HuH-7.5 (cell line): ENCODE data around the gene NKX6-2.
"Not testable (repeated sequence)": the region's sequence is repeated elsewhere in the genome, so short reads cannot be mapped to it uniquely, and the experiment has no call there.

Experiments
- DNase-seq: peaks from one replicate; pipeline ENCODE4 v3.0.0; 2011; ENCODE audit warnings: low spot score

The NKX6-2 gene

DNA sequence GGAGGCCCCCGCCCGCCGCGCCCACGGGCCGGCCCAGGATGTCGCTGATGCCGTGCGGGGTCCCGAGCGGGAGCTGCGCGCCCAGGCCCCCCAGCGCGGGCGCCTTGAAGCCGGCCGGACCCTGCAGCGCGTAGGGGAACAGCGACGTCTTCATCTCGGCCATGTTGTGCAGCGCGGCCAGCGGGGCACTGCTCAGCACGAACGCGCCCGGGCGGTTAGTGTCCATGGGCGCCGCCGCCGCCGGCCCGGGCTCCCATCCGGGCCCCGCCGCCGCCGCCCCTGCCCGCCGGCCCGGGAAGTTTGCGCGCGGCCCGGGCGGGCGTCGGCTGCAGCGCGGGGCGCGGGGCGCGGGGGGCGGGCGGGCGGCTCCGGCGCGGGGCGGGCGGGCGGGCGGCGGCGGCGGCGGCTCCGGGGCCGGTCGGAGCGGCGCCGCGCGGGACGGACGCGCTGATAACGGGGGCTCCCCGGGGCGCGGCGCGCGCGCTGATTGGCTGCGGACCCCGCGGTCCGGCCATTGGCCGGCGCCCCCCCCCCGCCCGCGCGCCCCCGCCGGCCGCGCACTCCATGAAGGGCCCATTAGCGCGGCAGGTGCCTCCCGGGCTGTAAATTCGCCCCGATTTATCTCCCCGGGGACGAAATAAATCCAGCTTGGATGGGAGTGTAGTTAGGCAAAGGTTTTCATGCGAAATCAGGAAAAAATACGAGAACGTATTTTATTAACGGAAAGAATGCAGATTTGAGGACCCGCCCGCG is at the start of gene NKX6-2:
Gene NKX6-2 (minus strand): TSS at position 425 of the 753 bp plus-strand sequence. CDS start 199 bp downstream, at position 226.
- DNase-seq, result no peak

DNA sequence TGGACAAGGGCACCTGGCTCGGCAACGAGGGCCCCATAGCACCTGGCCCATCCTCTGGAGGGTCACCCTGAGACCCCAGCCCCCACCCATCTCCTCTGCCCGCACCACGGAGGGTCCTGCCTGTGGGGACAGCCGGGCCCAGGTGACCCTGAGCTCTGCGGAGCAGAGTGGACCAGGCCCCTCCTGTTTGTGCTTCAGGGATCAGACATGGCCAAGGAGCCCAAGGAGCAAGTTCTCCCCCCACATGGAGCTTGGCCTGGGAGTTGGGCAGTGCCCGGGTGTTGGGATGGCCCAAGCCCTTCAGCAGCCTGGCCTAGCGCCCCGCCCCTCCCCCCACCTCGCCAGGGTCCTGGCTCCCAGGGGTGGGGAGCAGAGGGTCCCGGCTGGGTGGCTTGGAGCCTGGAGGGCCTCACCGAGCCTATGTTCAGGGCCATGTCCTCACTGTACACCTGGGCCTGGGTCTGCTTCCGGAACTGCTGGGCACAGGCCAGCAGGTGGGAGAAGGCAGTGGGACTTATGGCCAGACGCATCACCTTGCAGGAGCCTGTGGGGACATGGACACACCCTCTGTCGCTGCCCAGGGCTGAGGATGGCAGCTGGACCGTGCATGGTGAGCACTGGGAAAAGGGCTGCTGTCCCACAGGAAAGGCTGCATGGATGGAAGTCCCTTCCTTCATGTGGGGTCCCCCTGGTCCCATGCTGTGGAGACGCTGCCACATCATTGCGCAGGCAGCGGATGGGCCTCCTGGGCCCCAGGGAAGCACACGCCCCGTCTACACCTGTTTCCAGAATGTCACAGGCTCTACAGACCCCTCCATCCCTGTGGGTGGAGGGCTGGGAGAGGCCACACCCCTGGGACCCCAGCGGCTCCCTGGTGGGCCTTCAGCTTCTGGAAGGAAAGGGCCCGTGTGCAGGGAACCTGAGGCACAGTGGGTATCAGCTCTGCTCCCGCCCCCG is 49.2 kb upstream of the NKX6-2 start:
- DNase-seq, result no peak

DNA sequence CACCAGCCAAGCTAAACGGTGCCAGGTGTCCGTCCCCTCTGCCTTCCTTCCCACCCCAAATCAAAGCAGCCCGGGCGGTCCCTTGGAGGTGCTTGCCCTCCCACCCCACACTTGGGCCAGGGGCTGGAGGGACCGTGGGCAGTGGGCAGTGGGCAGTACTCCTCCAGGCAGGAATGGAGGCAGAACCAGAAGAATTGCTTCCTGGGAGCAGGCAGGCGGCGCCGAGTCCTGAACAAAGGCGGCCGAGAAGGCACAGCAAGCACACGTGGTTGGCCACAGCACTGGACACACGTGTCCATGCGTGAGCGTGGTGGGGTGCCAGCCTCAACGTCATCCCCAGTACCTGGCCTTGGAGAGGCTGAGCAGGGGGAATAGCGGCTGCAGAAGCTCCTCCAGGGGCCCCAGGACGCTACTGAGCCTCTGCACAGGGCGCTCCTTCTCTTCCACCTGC is 48.4 kb upstream of the NKX6-2 start:
- no peak for DNase-seq

DNA sequence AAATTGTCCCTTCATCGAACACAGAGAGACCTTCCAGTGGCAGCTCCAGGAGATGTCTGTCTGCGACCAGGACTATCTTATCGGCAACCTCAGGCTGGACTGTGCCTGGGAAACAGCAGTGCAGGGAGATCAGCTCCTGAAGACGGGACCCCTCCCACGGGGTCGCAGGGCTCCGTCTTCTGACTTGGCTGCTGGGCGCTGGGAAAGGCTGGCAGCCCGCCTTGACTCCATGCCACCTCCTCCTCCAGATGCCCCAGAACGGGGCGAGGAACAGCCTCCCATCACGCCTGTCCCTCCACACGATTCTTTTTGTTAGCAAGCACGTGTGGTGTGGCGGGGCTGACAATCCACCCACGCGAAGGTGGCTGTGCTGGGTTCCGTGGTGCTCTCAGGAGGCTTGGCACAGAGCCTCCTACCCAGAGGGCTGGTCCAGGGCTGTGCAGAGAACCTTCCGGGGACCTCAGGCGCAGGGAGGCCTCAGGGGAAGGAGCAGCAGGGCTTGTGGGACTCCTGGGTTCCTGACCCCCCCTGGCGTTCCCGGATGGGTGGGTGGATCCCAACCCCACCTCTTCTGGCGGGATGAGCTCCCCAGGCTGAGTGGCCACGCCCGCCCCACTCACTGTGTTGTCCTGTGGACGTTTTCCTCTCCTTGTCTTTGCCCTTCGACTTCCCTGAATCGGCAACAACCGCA is 47.6 kb upstream of the NKX6-2 start:
- no peak for DNase-seq

DNA sequence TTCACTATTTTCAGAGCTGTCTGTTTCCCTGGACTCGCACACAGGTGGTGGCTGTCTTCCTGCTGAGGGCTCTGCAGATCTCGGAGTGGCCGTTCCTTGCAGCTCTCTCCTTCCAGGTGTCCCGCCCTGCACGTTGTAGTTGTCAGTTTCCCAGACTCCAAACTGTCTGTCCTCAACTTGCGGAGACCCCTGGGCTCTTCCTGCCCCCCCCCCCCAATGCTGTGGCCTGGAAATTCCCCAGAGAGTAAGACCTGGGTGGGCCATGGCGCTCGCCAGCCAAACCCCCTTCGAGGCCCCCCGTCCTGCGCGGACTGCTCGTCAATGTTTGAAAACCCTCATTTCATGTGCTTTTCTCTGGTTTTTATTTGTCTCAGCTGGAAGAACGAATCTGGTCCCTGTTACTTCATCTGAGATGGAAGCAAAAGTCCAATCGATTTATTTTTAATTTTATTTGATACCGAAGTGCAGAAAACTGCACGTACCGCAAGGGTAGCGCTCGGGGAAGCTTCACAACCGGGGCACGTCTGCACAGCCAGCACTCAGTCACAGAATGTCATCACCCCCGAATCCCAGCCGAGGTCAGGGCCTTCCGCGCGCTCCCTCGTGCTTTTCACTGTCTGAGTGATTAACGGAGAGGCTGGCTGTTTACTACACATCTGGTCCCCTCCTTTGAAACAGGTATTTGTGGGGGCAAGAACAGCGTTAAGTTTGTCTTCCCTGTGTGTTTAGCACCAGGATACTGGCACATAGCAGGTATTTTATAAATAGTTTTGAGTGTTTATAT is 46.4 kb upstream of the NKX6-2 start:
- DNase-seq, result no peak

DNA sequence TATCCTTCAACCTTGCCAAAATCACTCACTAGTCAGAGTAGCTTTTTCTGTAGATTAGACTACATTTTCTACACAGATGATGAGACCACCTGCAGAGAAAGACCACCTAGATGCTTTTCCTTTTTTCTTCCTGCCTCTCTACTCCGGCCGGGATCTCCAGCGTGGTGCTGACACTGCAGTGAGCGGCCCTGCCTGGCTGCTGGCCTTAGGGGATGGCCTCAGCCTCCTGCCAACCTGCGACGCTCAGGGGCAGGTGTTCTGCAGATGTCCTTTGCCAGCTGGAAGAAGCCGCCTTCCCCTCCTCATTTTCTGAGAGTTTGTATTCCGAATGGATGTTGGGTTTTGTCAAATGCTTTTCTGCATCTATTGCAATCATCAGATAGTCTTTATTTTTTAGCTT is 43.5 kb upstream of the NKX6-2 start:
- DNase-seq, result no peak

DNA sequence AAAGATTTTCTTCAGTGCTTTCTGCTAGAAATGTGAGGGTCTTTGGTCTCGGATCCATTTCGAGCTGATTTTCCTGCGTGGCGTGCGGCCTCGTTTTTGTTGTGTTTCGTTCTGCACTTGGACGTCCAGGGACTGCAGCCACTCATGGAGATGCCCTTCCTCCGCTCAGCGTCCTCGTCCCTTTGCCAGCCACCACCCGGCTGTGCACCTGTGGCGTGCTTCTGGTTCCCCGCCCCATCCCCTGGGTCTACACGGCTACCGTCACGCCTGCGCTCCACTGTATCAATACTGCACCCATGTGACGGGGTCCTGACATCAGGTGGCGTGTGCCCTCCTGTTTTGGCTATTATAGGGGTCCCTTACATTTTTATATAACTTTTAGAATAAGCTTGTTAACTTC is 42.7 kb upstream of the NKX6-2 start:
- no peak for DNase-seq

DNA sequence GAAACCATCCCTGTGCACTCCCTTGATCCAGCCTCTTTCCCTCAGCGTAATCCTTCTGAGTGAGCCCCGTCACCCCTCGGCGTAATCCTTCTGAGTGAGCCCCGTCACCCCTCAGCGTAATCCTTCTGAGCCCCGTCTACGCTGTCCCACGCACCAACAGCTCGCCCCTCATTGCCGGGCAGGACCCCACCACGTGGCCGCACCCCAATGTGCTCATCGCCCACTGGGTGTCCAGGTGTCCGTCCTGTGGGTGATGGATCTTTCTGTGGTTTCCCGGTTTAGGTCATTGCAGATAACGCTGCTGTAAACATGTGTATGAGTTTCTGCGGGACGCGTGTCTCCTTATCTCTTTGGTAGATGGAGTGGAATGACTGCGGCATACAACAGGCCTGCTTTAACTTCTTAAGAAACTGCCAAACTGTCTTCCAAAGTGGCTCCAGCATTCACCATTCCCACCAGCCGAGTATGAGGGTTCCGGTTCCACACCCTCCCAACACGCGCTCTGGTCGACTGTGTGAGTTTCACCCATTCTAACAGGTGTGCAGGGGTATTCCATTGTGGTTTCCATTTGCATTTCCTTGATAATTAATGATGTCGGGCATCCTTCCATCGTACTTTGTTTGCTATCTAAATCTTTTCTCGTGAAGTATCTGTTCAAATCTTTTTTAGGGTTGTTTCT is 42.1 kb upstream of the NKX6-2 start:
- no peak for DNase-seq

DNA sequence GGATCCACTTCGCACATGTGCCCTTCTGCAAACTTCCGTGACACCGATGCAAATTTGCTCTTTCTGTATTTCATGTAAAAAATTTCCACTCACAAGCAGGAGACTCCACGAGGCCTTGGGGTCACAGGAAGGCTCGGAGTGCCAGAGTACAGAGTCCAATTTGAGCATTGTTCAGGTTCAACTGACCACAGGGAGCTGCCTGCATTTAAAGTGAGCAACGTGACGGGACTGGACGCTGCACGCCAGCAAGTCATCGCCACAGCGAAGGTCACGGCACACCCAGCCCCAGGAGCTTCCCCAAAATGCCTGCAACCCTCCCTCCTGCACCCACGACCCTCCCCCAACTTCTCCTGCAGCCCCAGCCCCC is 41.5 kb upstream of the NKX6-2 start:
- DNase-seq, result no peak

DNA sequence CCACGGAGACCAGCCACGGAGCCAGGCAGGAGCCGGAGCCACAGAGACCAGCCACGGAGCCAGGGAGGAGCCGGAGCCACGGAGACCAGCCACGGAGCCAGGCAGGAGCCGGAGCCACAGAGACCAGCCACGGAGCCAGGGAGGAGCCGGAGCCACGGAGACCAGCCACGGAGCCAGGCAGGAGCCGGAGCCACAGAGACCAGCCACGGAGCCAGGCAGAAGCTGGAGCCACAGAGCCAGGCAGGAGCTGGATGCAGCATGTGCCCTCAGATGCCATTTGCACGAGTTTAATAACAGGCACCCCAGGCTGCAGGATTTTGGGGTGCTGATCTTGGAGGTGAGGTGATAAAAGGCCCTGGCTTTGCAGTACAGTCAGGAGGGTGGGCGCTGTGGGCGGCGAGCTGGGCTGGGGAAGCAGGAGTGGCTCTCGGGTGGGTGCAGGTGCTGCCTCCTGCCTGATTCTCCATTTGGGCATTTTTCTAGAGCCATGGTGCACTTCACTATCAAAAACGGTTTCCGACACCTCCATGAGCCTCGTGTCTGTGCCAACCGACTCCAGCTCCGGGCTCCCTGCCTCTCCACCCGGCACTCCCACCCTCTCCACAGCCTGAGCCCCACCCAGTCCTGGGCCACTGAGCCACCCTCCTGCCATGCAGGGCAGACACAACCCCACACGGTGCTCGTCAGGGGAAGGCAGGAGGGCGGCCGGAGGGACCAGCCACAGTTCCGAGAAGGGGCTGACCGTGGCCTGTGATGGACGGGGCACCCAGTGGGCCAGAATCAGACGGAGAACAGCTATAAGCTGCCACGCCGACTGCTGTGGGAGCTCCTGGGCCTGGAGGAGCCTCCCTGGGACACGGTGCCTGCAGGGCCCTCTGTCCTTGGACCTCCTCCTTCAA is 40.8 kb upstream of the NKX6-2 start:
- no peak for DNase-seq

DNA sequence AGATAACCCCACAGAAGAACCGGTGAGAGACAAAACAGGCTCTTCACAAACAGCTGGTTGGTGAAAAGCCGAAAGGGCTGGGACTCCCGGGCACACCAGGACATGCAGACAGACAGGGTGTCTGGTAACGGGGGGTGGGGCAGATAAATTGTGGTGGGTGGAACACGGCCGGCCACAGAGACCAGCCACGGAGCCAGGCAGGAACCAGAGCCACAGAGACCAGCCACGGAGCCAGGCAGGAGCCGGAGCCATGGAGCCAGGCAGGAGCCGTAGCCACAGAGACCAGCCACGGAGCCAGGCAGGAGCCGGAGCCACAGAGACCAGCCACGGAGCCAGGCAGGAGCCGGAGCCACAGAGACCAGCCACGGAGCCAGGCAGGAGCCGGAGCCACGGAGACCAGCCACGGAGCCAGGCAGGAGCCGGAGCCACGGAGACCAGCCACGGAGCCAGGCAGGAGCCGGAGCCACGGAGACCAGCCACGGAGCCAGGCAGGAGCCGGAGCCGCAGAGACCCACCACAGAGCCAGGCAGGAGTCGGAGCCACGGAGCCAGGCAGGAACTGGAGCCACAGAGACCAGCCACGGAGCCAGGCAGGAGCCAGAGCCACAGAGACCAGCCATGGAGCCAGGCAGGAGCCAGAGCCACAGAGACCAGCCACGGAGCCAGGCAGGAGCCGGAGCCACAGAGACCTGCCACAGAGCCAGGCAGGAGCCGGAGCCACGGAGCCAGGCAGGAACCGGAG is 40.0 kb upstream of the NKX6-2 start:
- DNase-seq, result not testable (repeated sequence)

DNA sequence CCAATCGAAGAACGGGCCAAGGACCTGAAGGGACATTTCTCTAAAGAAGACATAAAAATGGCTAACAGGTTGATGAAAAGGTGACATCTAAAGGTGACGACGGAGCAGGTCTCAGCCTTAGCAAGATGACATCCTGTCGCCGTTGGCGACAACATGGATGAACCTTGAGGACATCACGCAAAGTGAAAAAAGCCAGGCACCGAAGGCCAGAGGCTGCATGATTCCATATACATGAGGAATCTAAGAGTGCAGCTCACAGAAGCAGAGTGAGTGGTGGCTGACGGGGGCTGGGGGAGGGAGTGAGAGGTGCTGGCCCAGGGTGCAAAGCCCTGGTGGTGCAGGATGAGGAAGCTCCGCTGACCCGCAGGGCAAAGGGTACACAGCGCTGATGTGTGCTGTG is 34.1 kb upstream of the NKX6-2 start:
- DNase-seq, result no peak

DNA sequence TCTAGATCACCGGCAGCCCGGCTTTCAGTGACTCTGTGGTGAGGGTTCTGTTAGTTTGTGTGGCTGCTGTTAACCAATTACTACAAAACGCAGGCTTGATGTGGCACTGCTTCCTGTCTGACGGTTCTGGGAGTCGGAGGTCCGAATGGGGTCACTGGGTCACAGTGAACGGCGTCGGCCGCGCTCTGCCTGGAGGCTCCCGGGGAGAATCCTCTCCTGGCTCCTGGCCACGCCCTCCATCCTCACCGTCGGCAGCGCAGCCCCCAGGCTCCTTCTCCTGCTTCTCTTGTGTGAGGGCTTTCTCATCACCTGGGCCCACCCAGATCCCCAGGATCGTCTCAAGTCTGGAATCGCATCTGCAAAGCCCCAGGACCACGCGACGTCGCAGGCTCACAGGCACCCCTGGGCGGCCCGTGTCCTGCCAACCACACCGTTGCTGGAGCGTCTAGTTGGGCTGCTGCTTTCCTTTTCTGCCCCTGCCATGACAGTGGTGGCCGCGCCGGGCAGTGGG is 31.8 kb upstream of the NKX6-2 start:
- DNase-seq, result no peak

DNA sequence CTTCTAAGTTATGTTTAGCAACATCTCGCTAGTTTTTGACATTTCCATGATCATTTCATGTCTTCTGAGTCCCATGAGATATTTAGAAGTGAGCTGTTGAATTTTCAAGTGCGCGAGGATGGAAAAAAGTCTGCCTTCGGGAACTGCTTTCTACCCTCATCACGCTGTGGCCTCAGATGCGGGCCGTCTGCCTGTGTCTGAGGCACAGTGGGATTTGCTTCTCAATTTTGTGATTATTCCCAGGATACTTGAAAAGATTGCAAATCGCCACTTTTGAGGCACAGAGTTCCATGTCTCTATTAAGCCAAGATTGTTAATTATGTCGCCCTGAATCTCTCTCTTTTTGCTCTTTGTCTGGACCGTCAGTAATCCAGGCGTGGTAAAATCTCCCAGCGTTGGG is 30.8 kb upstream of the NKX6-2 start:
- no peak for DNase-seq

DNA sequence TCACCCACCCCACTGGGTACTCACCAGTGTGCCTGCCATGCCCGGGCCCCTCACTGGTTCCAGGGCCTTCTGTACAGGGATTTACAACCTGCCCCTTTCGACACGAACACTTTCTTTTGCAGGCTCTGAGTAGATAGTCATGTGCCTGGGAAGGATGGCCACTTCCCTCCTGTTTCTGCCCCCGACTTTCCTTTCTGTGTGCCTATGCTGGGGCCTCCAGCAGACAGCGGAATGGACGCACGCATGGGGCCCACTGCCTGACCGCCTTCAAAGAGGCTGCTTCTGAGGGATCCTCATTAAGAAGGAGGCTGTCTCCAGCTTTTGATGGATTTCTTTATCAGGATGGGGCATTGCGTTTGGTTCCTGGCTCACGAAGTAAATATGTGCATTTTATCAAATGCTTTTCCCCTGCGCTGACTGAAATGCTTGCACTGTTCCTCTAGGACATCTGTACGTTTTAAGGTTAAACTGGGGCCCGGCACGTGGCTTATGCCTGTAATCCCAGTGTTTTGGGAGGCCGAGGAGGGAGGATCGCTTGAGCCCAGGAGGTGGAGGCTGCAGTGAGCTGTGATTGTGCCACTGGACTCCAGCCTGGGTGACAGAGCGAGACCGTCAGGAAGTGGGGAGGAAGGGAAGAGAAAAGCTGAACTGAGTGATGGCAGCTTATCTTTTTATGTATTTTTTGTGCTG is 29.4 kb upstream of the NKX6-2 start:
- DNase-seq, result no peak

DNA sequence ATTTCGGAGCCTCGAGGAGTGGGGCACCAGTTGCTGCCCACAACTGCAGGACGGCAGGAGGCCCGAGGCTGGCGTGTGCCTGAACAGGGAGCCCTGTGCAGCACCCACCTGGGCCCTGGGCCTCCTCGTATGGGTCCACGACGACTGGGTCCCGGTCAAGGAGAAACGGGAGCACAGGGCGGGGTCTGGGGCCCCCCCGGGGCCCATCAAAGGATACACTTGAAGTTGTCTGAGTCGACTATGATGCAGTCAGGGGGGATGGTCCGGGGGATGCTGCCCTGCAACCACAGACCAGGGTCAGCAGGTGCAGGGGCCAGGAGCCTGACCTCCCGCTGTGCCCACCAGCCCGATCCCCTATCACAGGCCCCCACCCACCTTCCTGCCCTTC is 28.5 kb upstream of the NKX6-2 start:
- no peak for DNase-seq

DNA sequence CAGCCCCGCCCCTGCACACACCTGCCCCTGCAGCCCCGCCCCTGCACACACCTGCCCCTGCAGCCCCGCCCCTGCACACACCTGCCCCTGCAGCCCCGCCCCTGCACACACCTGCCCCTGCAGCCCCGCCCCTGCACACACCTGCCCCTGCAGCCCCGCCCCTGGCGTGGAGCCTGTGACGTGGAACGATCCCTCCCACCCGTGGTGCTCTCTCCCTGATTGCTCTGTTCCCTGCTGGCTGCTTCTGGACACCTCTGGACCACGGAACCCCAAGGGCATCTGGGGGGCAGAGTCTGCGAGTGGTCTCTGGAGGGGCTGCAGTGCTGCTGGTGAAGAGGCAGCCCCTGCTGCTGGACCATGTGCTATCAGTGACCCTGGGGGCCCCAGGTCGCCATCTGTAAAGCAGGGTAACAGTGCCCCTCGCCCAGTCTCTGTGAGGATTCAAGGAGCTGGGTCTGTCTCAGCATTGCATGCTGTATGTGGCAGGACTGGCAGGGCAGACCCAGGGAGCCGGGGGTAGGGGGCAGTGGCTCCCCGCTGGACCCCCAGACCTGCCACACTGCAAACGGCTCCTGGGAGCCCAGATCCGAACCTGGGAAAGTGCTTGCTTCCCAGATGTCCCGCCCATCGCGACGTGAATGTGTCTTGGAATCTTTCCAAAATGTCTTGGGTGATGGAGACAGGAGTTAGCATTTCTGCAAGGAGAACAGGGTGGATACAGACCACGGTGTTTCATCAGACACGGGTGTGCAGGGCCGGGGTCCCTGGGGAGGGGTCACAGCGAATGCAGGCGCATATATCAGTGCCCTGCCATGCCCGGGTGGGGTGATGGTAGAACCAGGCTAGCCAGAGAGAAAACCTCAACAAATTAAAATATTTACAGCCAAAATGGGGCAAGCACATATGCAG is 27.9 kb upstream of the NKX6-2 start:
- DNase-seq, result no peak

DNA sequence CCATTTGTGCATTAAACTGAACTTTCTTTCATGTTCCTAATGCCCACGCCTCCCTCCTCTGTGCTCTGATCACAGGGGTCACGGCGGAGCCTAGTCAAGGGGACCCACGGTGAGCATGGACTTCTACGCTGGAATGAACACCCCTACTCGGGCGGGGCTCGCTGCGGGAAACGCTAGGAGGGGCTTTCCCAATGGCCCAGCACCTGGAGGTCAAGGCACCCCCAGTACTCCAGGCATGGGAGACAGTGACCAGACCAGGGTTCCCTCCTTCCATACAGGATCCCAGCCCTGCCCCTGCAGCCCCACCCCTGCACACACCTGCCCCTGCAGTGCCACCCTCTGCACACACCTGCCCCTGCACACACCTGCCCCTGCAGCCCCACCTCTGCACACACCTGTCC is 27.1 kb upstream of the NKX6-2 start:
- DNase-seq, result no peak
